ENCODE data around the gene GPR183.

GRCh38 chr13:99353836-99354235, 46.6 kb upstream of the GPR183 start:
- TF ChIP-seq CBX3 (IDR thresholded peaks at IDR 0.05; ENCODE audit: borderline replicate concordance, low read depth) = no peak
- TF ChIP-seq POLR2A (IDR thresholded peaks at IDR 0.05; ENCODE audit: low read depth, low read length) = no peak; the same call in 1 of the 2 replicates
- no peak for TF ChIP-seq CTCF (IDR thresholded peaks at IDR 0.05 in 2 of 3, conservative IDR thresholded peaks at IDR 0.05 in 1 of 3; ENCODE audit: control insufficient read depth in 2 of 3, extremely low read depth in 1 of 3, insufficient read depth in 1 of 3, low read depth in 3 of 3, low read length in 3 of 3)
- TF ChIP-seq EP300 (IDR thresholded peaks at IDR 0.05; ENCODE audit: borderline replicate concordance in 1 of 2, control insufficient read depth in 1 of 2, low read depth in 2 of 2, low read length in 2 of 2) = no peak

Measured in GM12878 (cell line).